Cardiac muscle cell (in vitro differentiated cells and primary cell): ENCODE results near the gene SOS2. TPM values are rescaled to one million over a fixed set of nuclear protein-coding genes. Genes with fewer than 3 reads are reported as not detected.

Experiments
- DNase-seq, 2 donors: peaks; one replicate each; pipeline versions ENCODE4 v3.0.0 to v3.0.0-alpha.2; 2010 to 2017; ENCODE audit warnings: low read depth in 1 of 2, low spot score in 1 of 2
- H3K27ac ChIP-seq: fragments of 200-600 bp; sonication (generic); 2 replicates; pipeline ENCODE4 v1.5.1; 2016
- H3K27me3 ChIP-seq: fragments of 200-600 bp; sonication (generic); 2 replicates; pipeline ENCODE4 v1.6.0; 2016; ENCODE audit warnings: control low read depth
- H3K36me3 ChIP-seq: fragments of 200-600 bp; sonication (generic); 2 replicates; pipeline ENCODE4 v1.5.1; 2016; ENCODE audit warnings: control low read depth
- H3K4me1 ChIP-seq: fragments of 200-600 bp; sonication (generic); 2 replicates; pipeline ENCODE4 v1.8.1; 2017; ENCODE audit warnings: low read depth, mild to moderate bottlenecking, mixed run types
- H3K4me3 ChIP-seq: fragments of 200-600 bp; sonication (generic); 2 replicates; pipeline ENCODE4 v1.5.1; 2016; ENCODE audit warnings: mild to moderate bottlenecking
- H3K9me3 ChIP-seq: fragments of 200-600 bp; sonication (generic); 2 replicates; pipeline ENCODE4 v1.5.1; 2017; ENCODE audit warnings: low read depth, mild to moderate bottlenecking, control low read depth
- CTCF ChIP-seq: IDR thresholded peaks from 2 replicates; pipeline ENCODE4 v1.5.1; 2012; ENCODE audit warnings: low read depth, mild to moderate bottlenecking, low read length
- polyA plus RNA-seq: library from polyadenylated mRNA; unstranded; fragments of >200 nt; fragmentation: Nextera tagmentation; extraction: Ambion mirVana; gene quantifications from 2 replicates; pipeline ENCODE4 v1.2.1, GENCODE V29; 2016
- total RNA-seq: library from RNA; depleted of rRNA; stranded (reverse); fragments of >200 nt; gene quantifications from 2 replicates; pipeline ENCODE4 v1.2.3, GENCODE V29; 2016

The SOS2 gene
- total and polyA plus RNA-seq, 2 experiments from 2014 or later = 14.3 to 15.4 TPM

GRCh38 chr14:50233951-50234250, 2.5 kb upstream of the SOS2 start:
- no peak for DNase-seq
- Histone ChIP-seq H3K9me3 (no peaks in the 10 kb centered on the region), H3K36me3 (no peaks in the 10 kb centered on the region), H3K27me3 (no peaks in the 10 kb centered on the region), H3K4me3 (no peak overlapping the region), H3K4me1 (peaks cover 15% of the 10 kb centered on the region), H3K27ac (no peak overlapping the region)
- no peak for TF ChIP-seq CTCF

DNA sequence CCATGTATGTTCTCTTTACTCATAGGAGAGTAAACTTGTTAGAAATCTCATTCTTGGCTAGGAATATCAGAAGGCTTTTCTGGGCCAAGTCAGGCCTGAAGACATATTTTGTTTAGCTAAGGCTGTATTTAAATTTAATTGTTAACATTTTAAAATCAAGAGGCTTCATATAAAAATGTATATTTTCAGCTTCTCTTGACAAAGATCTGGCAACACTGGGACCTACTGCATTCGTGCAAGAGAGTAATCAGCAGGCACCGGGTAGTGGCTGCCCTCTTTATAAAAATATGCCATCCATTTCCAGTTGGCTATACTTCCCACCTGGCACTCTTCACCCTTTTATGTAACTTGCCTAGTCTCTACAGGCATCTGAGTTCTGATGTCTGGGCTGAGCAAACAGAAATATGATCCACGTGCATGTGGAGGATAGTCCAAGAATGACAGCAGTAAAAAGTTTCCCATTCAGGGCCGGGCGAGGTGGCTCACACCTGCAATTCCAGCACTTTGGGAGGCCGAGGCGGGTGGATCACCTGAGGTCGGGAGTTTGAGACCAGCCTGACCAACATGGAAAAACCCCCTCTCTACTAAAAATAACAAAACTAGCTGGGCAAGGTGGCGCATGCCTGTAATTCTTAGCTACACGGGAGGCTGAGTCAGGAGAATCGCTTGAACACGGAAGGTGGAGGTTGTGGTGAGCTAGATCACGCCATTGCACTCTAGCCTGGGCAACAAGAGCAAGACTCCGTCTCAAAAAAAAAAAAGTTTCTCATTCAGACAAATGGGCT, 2.0 kb upstream of the SOS2 start:
- H3K27me3 ChIP-seq = no peaks in the 10 kb centered on the region
- no peak for TF ChIP-seq CTCF
- no peak for DNase-seq
- H3K4me1 ChIP-seq = peaks cover 15% of the 10 kb centered on the region
- H3K4me3 ChIP-seq = no peak overlapping the region
- no peaks in the 10 kb centered on the region for H3K36me3 ChIP-seq
- no peak overlapping the region for H3K27ac ChIP-seq
- H3K9me3 ChIP-seq = no peaks in the 10 kb centered on the region

- no peaks in the 10 kb centered on the region for H3K36me3 ChIP-seq
- peaks cover 15% of the 10 kb centered on the region for H3K4me1 ChIP-seq
- H3K27ac ChIP-seq = peak overlapping the region; percentile 93
- TF ChIP-seq CTCF = no peak
- H3K27me3 ChIP-seq = no peaks in the 10 kb centered on the region
- H3K4me3 ChIP-seq = peak overlapping the region; percentile 57
- no peaks in the 10 kb centered on the region for H3K9me3 ChIP-seq
- no peak for DNase-seq
These were observed 881 bp upstream of the SOS2 start for GRCh38 chr14:50232276-50232642.

- H3K27ac ChIP-seq = peak overlapping the region; percentile 93
- DNase-seq = peak; percentile 73
- peaks cover 18% of the 10 kb centered on the region for H3K4me1 ChIP-seq
- no peaks in the 10 kb centered on the region for H3K9me3 ChIP-seq
- no peaks in the 10 kb centered on the region for H3K36me3 ChIP-seq
- no peak for TF ChIP-seq CTCF
- H3K4me3 ChIP-seq = peak overlapping the region; percentile 57
- no peaks in the 10 kb centered on the region for H3K27me3 ChIP-seq
These were observed 490 bp downstream of the SOS2 start for GRCh38 chr14:50230701-50231474.

DNA sequence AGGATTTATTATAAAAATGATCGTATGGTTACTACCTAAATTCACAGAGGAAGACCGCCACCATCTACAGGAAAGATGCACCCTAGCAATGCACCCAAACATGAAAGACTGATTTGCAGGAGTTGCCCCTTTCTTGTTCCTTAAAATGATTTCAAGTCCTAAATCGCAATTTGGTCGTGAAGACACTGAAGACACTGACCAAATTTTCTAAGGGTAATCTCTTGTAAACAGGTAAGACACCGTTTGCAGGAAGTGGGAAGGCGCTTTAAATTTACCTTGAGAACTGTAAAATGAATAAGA, 1.0 kb downstream of the SOS2 start:
- peaks cover 22% of the 10 kb centered on the region for H3K4me1 ChIP-seq
- no peak for DNase-seq
- H3K27ac ChIP-seq = peak overlapping the region; percentile 93
- peak overlapping the region; percentile 57 for H3K4me3 ChIP-seq
- no peaks in the 10 kb centered on the region for H3K9me3 ChIP-seq
- no peaks in the 10 kb centered on the region for H3K27me3 ChIP-seq
- no peak for TF ChIP-seq CTCF
- H3K36me3 ChIP-seq = no peaks in the 10 kb centered on the region
